ENCODE data around the gene OLFML2A.

OLFML2A gene

DNA sequence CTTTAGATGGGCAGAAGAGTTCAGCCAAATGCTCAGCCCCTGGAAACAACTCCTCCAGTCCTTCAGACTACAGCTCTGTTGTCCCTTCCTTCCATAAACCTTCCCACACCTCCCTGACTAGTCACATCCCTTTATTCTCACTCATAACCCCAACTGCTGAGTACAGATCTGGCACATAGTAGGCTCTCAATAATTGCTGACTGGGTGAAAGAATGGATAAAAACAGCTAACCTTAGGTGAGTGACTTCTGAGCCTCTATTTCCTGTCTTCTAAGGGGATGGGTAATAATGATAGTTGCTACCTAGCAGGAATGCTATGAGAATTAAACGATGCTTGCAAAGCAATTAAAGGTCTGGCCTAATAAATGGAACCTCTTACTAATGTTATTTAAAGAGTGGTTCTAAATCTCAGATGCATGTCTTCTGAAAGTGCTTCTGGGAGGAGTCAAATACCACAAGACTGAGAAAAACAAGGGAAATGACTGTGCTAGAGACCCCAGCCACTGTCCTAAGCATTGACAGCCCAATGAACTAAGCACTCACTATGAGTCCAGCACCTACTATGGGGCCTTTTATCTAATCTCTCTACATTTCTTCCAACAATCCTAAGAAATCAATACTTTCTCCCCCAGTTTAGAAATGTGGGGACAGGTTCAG is 3.3 kb upstream of the OLFML2A start:
- intact Hi-C loops (cut with DNase I) = loop anchor here (1.0 to 10.0 kb wide), 2 partner anchors 371 to 601 kb away; partner anchors contain the start of gene SCAI
- no peak for DNase-seq

DNA sequence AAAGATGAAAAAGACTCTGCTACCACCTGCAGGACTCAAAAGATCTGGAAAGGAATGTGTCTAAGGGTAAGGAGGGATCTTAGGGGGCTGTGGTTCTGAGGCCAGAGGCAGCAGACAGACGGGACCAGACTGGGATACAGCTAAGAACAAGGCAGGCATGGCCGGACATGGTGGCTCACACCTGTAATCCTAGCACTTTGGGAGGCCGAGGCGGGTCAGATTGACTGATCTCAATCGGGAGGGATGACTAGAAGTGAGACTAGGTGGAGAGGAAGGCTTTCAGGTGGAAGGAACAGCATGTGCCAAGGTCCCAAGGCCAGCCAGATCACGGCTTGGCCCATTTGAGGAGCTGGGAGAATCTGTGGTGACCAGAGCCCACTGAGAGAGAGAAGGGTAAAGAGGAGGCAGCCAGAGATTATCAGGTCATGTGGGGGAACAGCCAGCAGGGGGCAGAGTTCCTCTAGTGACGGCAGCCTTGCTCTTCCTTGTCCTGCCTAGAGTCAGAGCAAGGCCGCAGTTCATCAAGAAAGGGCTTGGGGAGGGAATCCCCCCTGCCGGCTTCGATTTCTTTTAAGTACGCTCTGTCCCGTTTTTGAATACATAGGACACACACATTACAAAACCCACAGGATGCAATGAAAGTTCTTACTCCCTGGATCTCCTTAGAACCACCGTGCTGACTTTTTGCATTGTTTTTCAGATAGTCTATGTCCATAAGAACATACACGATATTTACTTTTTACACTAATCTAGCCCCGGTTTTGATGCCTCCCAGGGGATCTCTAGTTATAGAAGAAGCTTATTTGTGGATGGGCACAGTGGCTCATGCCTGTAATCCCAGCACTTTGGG is 2.6 kb upstream of the OLFML2A start:
- intact Hi-C loops (cut with DNase I) = loop anchor here (1.0 to 10.0 kb wide), 2 partner anchors 370 to 600 kb away; partner anchors contain the start of gene SCAI
- DNase-seq = peak; percentile 65 to 97 (median 86)

DNA sequence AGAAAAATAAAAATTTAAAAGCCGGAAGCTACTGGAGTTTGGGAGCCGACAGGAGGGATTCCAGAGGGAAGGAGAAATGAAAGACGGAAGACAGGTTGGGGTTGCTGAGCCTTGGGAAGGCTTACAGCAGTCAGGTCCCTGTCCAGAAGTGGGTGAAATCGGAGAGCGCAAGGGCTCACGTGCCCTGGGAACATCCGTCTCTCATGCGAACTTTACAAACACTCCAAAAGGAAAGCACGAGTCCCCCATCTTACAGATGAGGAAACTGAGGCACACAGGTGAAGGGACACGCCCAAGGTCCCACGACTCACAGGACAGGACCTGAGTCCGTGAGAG is 347 bp upstream of the OLFML2A start:
- intact Hi-C loops (cut with DNase I) = loop anchor here (10.0 kb wide), 1 partner anchor 368 kb away; the partner anchor contains the start of gene SCAI
- no peak for DNase-seq

DNA sequence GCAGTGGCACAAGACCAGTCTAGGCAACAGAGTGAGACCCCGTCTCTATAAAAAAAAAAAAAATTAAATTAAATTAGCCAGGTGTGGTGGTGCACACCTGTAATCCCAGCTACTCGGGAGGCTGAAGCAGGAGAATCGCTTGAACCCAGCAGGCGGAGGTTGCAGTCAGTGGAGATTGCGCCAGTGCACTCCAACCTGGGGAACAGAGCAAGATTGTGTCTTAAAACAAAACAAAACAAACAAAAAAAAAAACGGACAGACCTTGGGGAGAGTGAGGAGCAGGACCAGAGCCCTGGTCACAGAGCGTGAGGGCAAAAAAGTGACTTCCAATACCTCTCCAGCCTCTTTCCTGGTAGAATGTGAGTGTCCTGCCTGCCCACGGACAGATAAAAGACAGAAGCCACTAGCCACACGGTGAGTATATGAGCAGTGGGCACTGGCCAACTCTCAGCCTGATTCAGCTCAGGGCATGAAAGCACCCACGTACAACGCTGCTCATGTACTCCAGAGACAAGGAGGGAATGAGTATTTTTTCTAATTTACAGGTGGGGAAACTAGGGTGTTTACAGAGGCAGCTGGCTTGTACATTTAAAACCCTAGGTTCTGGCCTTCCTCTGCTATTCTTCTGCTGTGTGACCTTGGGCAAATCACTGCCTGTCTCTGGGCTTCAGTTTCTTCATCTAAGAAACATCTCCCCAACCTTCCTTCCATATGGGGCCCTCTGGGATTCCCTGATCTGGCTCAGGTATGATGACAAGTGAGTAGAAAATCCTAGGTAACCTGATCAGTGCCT is 1.8 kb downstream of the OLFML2A start:
- intact Hi-C loops (cut with DNase I) = loop anchor here (10.0 kb wide), 1 partner anchor 366 kb away; the partner anchor contains the start of gene SCAI
- DNase-seq = peak in 2 of 10 donors; percentile 54 to 59

DNA sequence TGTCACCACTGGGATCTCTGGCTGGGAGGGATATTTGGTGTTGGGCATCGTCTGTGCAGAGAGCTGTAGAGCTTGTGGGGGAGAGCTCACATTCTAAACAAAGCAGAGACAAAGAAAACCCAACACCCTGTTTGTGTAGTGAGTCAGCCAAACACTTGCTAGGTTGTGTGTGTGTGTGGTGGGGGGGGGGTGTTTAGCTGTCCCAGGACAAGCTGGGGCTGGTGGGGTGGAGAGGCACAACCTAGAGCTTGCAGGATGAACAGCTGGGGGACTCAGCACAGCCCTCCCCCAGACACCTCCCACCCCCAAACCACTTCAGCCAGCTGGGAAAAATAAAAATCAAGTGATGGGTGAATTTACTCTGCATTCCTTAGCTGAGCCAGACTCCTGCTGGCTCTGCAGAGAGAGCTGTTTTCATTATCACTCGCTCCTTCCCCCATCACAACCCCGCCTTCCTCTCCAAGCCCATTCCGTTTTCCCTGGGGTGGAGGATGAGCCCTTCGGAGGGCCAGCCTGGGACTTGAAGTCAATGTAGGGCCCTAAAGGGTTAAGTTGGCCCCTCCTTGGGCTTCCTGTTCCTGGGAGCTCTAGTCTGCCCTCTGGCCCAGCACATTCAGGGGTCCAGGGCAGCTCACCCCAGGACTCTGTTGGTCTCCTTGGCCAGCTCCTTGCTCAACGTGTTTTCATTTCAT is 2.6 kb downstream of the OLFML2A start:
- peak in 3 of 10 donors; percentile 12 to 77 (median 63) for DNase-seq
- intact Hi-C loops (cut with DNase I) = loop anchor here (10.0 kb wide), 1 partner anchor 365 kb away; the partner anchor contains the start of gene SCAI

DNA sequence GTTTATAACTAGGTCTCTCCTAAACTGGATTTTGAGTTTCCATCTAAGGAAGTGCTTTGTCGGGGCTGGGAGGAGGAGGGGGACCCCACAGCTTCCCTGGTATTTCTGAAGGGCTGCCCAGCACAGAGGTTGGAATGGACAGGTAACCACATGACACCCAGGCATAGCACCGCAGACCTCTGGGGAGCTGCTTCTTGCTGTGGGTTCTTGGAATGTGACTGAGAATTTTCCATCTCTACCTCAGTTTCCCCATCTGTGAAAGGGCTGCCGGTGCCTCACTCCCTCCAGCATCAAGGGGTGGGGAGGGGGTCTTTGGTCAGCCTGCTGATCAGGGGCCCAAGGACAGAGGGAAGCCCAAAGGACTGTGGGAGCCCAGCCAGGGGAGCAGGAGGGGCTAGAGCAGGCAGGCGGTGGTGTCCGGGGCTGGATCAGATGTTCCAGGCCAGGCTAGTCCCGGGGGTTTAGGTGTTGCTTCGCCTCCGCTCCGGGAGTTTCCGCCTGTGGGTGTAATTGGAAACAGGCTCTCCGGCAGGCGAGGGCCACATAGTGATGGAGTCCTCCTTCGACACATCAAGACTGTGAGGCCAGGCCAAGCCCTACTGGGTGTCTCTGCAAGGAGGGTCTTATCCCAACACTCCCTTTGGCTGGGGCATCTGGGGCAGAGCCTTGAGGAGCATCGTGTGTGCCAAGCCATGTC is 3.3 kb downstream of the OLFML2A start:
- peak in 2 of 10 donors; percentile 8 to 68 for DNase-seq
- intact Hi-C loops (cut with DNase I) = no loop called here

DNA sequence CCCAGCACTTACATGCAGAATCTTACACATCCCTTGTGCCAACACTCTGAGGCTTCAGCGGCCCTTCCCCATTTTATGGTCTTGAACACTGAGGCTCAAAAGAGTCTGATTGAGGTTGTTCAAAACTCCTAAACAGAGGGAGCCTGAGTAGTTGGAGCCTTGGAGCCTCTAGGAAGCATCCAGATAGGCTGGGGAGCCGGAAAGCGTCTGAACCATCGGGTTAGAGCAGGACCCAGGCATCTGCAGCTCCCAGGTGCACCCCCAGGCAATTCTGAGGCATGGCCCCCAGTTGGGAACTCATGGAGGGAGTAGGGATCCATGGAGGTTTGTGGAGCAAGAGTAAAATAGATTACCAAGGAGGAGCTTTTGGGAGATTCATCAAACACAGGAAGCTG is 3.8 kb downstream of the OLFML2A start:
- DNase-seq = no peak
- intact Hi-C loops (cut with DNase I) = no loop called here

DNA sequence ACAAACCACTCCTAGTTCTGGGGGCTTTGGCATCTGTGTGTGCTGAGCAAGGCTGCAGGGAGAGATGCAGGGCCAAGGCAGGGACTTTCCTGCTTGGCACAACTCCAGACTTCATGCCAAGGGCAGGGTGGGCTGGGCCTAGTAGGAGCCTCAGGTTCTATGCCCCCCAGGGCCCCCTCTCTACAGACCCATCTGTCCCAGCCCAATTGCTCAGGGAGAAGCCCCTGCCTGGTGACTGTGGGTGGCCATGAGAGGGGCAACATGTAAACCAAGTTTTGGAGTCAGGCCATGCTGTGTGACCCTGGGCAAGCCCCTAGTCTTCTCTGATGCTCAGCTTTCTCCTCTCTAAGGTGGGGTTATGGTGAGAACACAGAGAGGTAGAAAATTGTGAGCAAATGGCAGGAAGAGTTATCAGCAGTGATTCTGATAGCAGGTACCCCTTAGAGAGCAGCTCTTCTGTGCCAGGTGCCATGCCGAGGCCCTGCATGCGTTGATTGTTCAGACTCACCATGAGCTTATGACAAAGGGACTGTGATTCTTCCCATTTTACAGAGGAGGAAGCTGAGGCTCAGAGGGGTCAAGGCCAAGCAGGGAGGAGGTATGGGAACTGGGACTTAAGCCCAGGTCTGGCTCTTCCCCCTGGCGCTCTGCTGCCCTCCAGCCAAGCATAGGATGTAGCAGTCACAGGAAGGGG is 5.2 kb downstream of the OLFML2A start:
- peak in 1 of 10 donors; percentile 45 for DNase-seq
- intact Hi-C loops (cut with DNase I) = no loop called here

DNA sequence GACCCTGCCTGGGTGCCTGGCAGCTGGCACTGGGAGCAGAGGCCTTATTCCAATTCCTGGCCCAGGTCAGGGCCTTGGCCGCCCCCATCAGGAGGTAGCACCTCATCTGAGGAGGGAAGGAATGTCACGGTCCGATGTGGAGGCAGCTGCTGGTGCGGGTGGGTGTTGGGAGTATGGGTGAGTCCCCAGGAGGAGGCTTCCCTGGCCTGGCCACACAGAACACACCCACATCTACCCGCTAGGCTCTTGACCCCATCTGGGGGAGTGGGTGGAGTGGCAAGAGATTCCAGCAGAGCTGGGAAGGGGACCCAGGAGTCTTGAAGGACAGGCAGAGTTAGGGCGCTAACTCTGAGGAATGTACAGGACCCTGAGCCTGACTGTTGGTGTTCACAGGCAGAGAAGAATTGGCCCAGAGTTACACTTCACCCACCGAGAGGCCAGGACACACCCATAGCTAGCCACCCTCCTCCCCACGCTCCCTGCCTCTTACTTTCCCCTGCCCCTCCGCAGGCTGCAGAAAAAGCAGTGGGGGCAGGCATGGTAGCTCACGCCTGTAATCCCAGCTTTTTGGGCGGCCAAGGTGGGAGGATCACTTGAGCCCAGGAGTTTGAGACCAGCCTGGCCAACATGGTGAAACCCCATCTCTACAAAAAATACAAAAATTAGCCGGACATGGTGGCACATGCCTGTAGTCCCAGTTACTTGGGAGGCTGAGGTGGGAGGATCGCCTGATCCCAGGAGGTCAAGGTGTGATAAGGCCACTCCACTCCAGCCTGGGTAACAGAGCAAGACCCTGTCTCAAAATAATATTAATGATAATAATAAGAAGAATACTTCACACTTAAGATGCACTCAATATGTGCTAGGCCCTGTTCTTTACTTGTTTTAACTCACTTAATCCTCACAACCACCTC is 6.0 kb downstream of the OLFML2A start:
- intact Hi-C loops (cut with DNase I) = no loop called here

DNA sequence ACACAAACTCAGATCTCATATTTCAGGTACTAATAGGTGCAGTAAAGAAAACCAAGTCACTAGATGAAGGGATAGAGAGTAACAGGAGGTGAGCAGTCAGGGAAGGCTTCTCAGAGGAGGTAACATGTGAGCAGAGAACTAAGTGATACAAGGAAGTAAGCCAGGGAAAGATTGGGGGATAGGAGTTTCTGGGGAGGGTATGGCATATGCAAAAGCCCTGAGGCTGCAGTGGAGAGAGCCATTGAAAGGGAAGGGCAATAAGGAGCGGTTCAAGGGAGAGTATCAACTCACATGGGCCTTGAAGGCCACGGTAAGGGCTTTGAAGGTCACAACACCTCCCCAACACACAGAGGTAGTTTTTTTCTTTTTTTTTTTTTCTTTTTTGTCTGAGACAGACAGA is 6.9 kb downstream of the OLFML2A start:
- intact Hi-C loops (cut with DNase I) = no loop called here
- no peak for DNase-seq

More for the DNA sequence above, 6.0 kb downstream of the OLFML2A start:
- DNase-seq = peak in 1 of 10 donors; percentile 58

DNA sequence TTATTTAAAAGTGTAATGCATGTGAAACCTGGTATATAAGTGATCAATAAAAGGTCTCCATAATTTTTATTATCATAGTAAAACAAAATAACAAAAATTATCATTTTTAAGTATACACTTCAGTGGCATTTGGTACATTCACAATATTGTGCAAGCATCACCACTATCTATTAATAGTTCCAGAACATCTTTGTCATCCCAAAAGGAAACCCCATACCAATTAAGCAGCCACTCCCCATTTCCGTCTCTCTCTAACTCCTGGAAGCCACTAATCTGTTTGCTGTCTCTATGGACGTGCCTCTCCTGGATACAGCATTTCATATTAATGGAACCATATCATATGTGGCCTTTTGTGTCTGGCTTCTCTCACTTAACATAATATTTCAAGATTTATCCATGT is 7.6 kb downstream of the OLFML2A start:
- DNase-seq = no peak
- intact Hi-C loops (cut with DNase I) = no loop called here

DNA sequence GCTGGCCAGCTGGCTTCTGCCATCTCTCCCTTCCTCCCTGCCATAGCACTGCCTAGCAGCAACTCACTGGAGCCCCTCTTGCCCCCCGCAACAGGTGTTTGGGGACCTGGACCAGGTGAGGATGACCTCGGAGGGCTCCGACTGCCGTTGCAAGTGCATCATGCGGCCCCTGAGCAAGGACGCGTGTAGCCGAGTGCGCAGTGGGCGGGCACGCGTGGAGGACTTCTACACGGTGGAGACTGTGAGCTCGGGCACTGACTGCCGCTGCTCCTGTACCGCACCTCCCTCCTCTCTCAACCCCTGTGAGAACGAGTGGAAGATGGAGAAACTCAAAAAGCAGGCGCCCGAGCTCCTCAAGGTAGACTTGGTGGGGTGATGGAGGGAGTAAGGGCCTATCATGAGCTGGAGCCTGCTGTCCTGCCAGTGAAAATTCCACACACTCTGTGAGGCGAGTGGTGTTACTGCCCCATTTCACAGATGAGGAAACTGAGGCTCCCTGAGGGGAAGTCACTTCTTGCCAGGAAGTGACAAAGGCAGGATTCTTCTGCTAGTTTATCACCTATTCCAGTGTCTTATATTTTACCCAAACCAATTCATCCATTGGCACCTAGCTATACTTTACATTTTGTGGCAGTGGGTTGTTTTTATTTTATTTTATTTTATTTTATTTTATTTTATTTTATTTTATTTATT is 10.1 kb downstream of the OLFML2A start:
- intact Hi-C loops (cut with DNase I) = no loop called here

DNA sequence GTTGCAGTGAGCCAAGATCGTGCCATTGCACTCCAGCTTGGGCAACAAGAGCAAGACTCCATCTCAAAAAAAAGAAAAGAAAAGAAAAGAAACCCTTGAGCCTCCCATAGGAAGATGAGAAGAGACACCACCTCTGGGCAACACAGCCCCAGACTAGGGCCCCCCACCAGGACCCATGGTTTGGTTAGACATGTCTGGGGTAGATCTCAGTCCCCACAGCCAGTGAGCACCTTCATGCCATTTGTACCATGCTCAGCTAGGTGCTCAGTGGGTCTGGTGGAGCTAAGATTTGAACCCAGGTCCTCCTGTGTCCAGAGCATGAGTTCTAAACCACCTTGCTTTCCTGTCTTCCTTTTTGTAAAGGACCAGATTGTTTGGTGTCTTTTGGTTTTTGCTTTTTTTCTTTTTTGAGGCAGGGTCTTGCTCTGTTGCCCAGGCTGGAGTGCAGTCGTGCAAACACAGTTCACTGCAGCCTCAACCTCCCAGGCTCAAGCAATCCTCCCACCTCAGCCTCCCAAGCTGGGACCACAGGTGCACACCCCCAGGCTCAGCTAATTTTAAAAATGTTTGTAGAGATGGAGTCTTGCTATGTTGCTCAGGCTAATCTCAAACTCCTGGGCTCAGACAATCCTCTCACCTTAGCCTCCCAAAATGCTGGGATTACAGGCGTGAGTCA is 11.7 kb downstream of the OLFML2A start:
- intact Hi-C loops (cut with DNase I) = no loop called here
- DNase-seq = peak in 2 of 10 donors; percentile 13 to 43

More for the DNA sequence above, 10.1 kb downstream of the OLFML2A start:
- DNase-seq = peak in 3 of 10 donors; percentile 7 to 74 (median 63)

DNA sequence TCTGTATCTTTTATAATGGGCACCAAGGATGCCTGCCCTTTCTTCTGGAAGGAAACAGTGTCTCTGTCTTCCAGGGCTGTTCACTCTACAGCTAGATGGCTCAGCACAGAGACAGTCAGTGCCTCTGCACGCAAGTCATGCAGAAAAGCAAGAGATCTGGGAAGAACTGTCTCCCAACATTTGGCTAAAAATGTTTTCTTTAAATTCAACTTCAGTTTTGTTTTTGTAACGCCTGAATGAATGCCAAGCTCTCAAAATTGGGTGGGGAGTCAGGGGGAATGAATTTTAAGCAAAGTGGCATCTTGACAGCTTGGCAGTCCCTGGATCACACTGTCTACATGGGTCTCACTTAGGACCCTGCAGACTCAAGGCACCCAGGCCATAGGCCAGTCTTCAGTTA is 12.6 kb downstream of the OLFML2A start:
- intact Hi-C loops (cut with DNase I) = no loop called here
- peak in 1 of 10 donors; percentile 18 for DNase-seq

DNA sequence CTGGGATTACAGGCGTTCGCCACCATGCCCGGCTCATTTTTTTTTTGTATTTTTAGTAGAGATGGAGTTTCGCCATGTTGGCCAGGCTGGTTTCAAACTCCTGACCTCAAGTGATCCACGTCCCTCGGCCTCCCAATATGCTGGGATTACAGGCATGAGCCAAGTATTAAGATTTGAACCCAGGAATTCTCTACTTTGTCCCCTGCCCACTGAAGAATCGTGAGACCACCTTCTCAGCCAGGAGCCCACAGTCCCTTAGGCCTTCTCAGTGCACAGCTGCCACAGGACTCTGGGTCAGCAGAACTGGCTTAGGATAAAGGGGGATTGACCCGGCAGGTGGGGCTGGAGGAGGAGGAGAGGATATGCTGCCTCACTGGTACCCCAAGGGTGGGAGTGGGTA is 13.4 kb downstream of the OLFML2A start:
- intact Hi-C loops (cut with DNase I) = no loop called here
- peak in 2 of 10 donors; percentile 8 to 50 for DNase-seq

DNA sequence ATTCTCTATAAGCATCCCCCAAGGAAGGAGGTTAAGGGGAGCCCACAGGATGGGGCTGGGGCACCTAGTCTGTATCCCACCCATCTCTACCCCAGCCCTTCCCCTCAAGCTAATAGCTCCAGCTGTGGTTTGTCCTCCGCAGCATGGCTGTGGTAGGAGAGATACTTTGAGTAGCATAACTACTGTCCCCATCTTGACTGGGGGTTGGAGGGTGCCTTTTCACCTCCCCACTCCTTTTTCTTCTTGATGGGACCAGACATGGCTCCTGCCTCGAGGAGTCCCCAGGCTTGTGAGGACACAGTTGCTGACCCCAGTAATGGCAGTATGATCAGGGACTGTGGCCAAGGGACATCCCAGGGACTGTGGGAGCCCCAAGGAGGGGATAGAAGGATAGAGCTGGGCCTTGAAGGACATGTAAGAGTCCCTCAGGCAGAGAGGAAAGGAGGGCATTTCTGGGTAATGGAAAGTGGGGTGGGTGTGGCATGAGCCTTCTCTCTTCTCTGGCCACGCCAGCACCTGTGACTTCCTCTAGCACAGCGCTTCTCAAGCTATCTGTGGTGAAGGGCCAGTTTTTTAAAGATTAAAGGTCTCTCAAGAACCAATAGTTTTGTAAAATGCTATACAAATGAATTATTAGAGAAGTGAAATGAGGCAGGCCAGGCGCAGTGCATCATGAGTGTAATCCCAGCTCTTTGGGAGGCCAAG is 14.0 kb downstream of the OLFML2A start:
- intact Hi-C loops (cut with DNase I) = no loop called here
- peak in 2 of 10 donors; percentile 15 to 27 for DNase-seq

Data from posterior cingulate gyrus (tissue), 11 donors.